WTC11 (cell line): ENCODE measurements around the gene LMF2.

Source experiments
- ATF2 ChIP-seq: sonication (generic); formaldehyde crosslinking; IDR thresholded peaks from 2 replicates; pipeline ENCODE4 v1.8.1; 2022; ENCODE audit warnings: low read depth, missing genetic modification reagents, borderline replicate concordance
- CREB1 ChIP-seq: sonication (generic); formaldehyde crosslinking; IDR thresholded peaks from 2 replicates; pipeline ENCODE4 v1.8.0; 2023; ENCODE audit warnings: mild to moderate bottlenecking, missing genetic modification reagents
- CTCF ChIP-seq: fragments of 200-600 bp; IDR thresholded peaks from 2 replicates; pipeline ENCODE4 v1.8.0; 2022; ENCODE audit warnings: antibody characterized with exemption
- E2F1 ChIP-seq: sonication (generic); formaldehyde crosslinking; IDR thresholded peaks from 2 replicates; pipeline ENCODE4 v1.8.0; 2022; ENCODE audit warnings: mild to moderate bottlenecking, missing genetic modification reagents
- MAX ChIP-seq: sonication (generic); formaldehyde crosslinking; IDR thresholded peaks from 2 replicates; pipeline ENCODE4 v1.8.0; 2022; ENCODE audit warnings: mild to moderate bottlenecking, missing genetic modification reagents
- MLX ChIP-seq: sonication (generic); formaldehyde crosslinking; IDR thresholded peaks from 2 replicates; pipeline ENCODE4 v1.8.1; 2023; ENCODE audit warnings: mild to moderate bottlenecking, missing genetic modification reagents, moderate library complexity
- SOX15 ChIP-seq: fragments of 250-450 bp; sonication (Bioruptor Pico); IDR thresholded peaks from 2 replicates; pipeline ENCODE4 v1.9.0; 2021; ENCODE audit warnings: mild to moderate bottlenecking
- TEAD4 ChIP-seq: sonication (generic); formaldehyde crosslinking; IDR thresholded peaks from 2 replicates; pipeline ENCODE4 v1.8.0; 2022; ENCODE audit warnings: mild to moderate bottlenecking, missing genetic modification reagents

GRCh38 chr22:50485221-50486131, 22.0 kb downstream of the LMF2 start:
- TF ChIP-seq MLX (CRISPR knock-in tag) (no peak), CTCF (no peak), MAX (CRISPR knock-in tag) (peak; percentile 37; the same call in 1 of the 2 replicates), TEAD4 (CRISPR knock-in tag) (no peak), CREB1 (CRISPR knock-in tag) (no peak), E2F1 (no peak), ATF2 (no peak), SOX15 (CRISPR knock-in tag) (no peak)
